Endothelial cell of umbilical vein (primary cell): ENCODE measurements around the gene CLPTM1L. TPM values are rescaled to one million over a fixed set of nuclear protein-coding genes. Genes with fewer than 3 reads are reported as not detected.

Experiments used
- BruUV-seq: library from RNA; stranded (reverse); fragments of 400-500 nt; replicated peaks from 2 replicates; lab custom pipeline; 2021; lab: Mats Ljungman, UMichigan
- CTCF ChIA-PET: fragments of 300-600, 350-600 bp; sonication (Branson Sonifier 250); formaldehyde crosslinking; loops from one replicate; lab custom pipeline; 2021; ENCODE audit warnings: antibody characterized with exemption, inconsistent platforms; lab: Charles Lee
- POLR2A ChIA-PET: fragments of 300-600, 350-600 bp; sonication (Branson Sonifier 250); formaldehyde crosslinking; loops from one replicate; lab custom pipeline; 2021; ENCODE audit warnings: antibody characterized with exemption, inconsistent platforms; lab: Charles Lee
- DNase-seq: peaks from one replicate; pipeline ENCODE4 v3.0.0-alpha.2; 2011; ENCODE audit warnings: low read depth, low spot score
- FAIRE-seq: peaks from 2 replicates; lab custom pipeline; 2011; peaks lifted over from hg19 to GRCh38; lab: Jason Lieb, UNC
- H2AFZ ChIP-seq: 2 replicates; pipeline ENCODE4 v1.6.0; 2012; ENCODE audit warnings: low read depth, low read length, control low read depth, inconsistent platforms
- H3K27ac ChIP-seq: 2 replicates; pipeline ENCODE4 v1.5.1; 2011; ENCODE audit warnings: low read depth, mild to moderate bottlenecking, control low read depth, low read length, moderate library complexity; ENCODE audit not compliant: insufficient read depth
- H3K27me3 ChIP-seq, 2 experiments: 2 replicates each; pipeline versions ENCODE4 v1.6.0 to v1.6.1; 2011; ENCODE audit warnings: low read length in 2 of 2, mixed read lengths in 1 of 2; ENCODE audit not compliant: control insufficient read depth in 2 of 2, insufficient read depth in 2 of 2
- H3K36me3 ChIP-seq, 2 experiments: 2 replicates in 1 of 2; 3 replicates in 1 of 2; pipeline ENCODE4 v1.5.1; 2011; ENCODE audit warnings: low read length in 2 of 2, mild to moderate bottlenecking in 1 of 2, moderate library complexity in 1 of 2; ENCODE audit not compliant: control insufficient read depth in 2 of 2, insufficient read depth in 2 of 2; ENCODE audit errors: extremely low read depth in 1 of 2
- H3K4me1 ChIP-seq: 3 replicates; pipeline ENCODE4 v1.5.1; 2011; ENCODE audit warnings: mild to moderate bottlenecking, low read length; ENCODE audit not compliant: control insufficient read depth, insufficient read depth; ENCODE audit errors: extremely low read depth
- H3K4me2 ChIP-seq: 2 replicates; pipeline ENCODE4 v1.6.1; 2011; ENCODE audit warnings: low read length, control low read depth, mixed read lengths; ENCODE audit not compliant: insufficient read depth
- H3K4me3 ChIP-seq, 3 experiments: fragments of 200-600 bp in 1 of 3; sonication (generic), shearing (Covaris generic) in 1 of 3; replicated peaks in 1 of 3; 2 replicates each; pipeline ENCODE4 v1.5.1; 2011 to 2016; ENCODE audit warnings: control low read depth in 3 of 3, low read length in 3 of 3, mild to moderate bottlenecking in 2 of 3, inconsistent platforms in 1 of 3, low read depth in 1 of 3, moderate library complexity in 1 of 3; ENCODE audit not compliant: insufficient read depth in 1 of 3
- H3K79me2 ChIP-seq: 2 replicates; pipeline ENCODE4 v1.6.0; 2012; ENCODE audit warnings: low read length, inconsistent platforms; ENCODE audit not compliant: control insufficient read depth, insufficient read depth
- H3K9ac ChIP-seq: replicated peaks from 2 replicates; pipeline ENCODE3; 2011; ENCODE audit warnings: low read length, control low read depth; ENCODE audit not compliant: insufficient read depth; ENCODE audit errors: extremely low read depth
- H3K9me1 ChIP-seq: replicated peaks from 3 replicates; pipeline ENCODE4 v1.6.0; 2011; ENCODE audit warnings: mild to moderate bottlenecking, low read length; ENCODE audit not compliant: control insufficient read depth, insufficient read depth; ENCODE audit errors: extremely low read depth
- H3K9me3 ChIP-seq: replicated peaks from 2 replicates; pipeline ENCODE4 v1.5.1; 2012; ENCODE audit warnings: low read length, inconsistent platforms; ENCODE audit not compliant: control insufficient read depth, insufficient read depth
- H4K20me1 ChIP-seq: replicated peaks from 2 replicates; pipeline ENCODE3; 2011; ENCODE audit warnings: mild to moderate bottlenecking, low read length; ENCODE audit not compliant: control insufficient read depth, insufficient read depth; ENCODE audit errors: extremely low read depth
- CTCF ChIP-seq, 2 donors: IDR thresholded peaks; 1 replicate in 1 of 2; 2 replicates in 1 of 2; pipeline ENCODE4 v1.5.1; 2011; ENCODE audit warnings: low read length in 2 of 2, mild to moderate bottlenecking in 2 of 2, moderate library complexity in 2 of 2, control low read depth in 1 of 2, inconsistent platforms in 1 of 2, low read depth in 1 of 2; ENCODE audit not compliant: insufficient read depth in 1 of 2; ENCODE audit errors: extremely low read depth in 1 of 2
- EZH2 ChIP-seq: IDR thresholded peaks from 2 replicates; pipeline ENCODE4 v1.6.1; 2012; ENCODE audit warnings: borderline replicate concordance, low read depth, mild to moderate bottlenecking, moderate library complexity, low read length, inconsistent platforms; ENCODE audit not compliant: severe bottlenecking
- FOS ChIP-seq: IDR thresholded peaks from 2 replicates; pipeline ENCODE4 v1.6.1; 2011; ENCODE audit warnings: mild to moderate bottlenecking, low read length, moderate library complexity, borderline replicate concordance; ENCODE audit not compliant: insufficient read depth
- GATA2 ChIP-seq: IDR thresholded peaks from 2 replicates; pipeline ENCODE4 v1.7.0; 2011; ENCODE audit warnings: low read depth, mild to moderate bottlenecking, moderate library complexity, mixed read lengths, low read length; ENCODE audit not compliant: insufficient read length, insufficient read depth
- JUN ChIP-seq: IDR thresholded peaks from 2 replicates; pipeline ENCODE4 v1.6.1; 2011; ENCODE audit warnings: borderline replicate concordance, low read depth; ENCODE audit not compliant: insufficient read length, insufficient read depth
- MAX ChIP-seq: IDR thresholded peaks from 2 replicates; pipeline ENCODE4 v1.6.1; 2011; ENCODE audit not compliant: insufficient read depth, insufficient read length
- MYC ChIP-seq: IDR thresholded peaks from one replicate; pipeline ENCODE4 v1.6.1; 2011; ENCODE audit warnings: mild to moderate bottlenecking, low read depth, low read length
- POLR2AphosphoS5 ChIP-seq: IDR thresholded peaks from 2 replicates; pipeline ENCODE4 v1.6.1; 2012; ENCODE audit warnings: low read depth, mild to moderate bottlenecking, control low read depth, low read length, moderate library complexity; ENCODE audit not compliant: insufficient read depth
- dilution Hi-C: fragments of 300-500 bp; cut with MboI; formaldehyde crosslinking; loops from one replicate; pipeline ENCODE4 v1.15.0; 2019; ENCODE audit warnings: low sequenced_read_pairs; ENCODE audit not compliant: extremely low pct_ligation_motif_present
- intact Hi-C: fragments of 100-400 bp; cut with micrococcal nuclease; formaldehyde crosslinking; loops from one replicate; pipeline ENCODE4 v1.10.0; 2022
- polyA plus RNA-seq, 4 experiments: library from polyadenylated mRNA; depleted of rRNA in 3 of 4; stranded (reverse) in 3 of 4; unstranded in 1 of 4; fragments of >200 nt; gene quantifications; 2 replicates each; pipeline versions ENCODE4 v1.2.1 to v1.2.3, GENCODE V29; 2011 to 2012; ENCODE audit warnings: missing spikeins in 1 of 4
- total RNA-seq: library from RNA; stranded (reverse); gene quantifications from 2 replicates; pipeline ENCODE4 v1.2.3, GENCODE V29; 2021

The CLPTM1L gene
- total and polyA plus RNA-seq, 2 donors (not counting 3 experiments of a cell fraction or from before 2014, with no cell fraction given), result 116 to 191 TPM

- DNase-seq (no peak), FAIRE-seq (no peak)
- no peak overlapping the region for H3K27ac ChIP-seq
- no peaks in the 10 kb centered on the region for H3K79me2 ChIP-seq
- H4K20me1 ChIP-seq, result no peaks in the 10 kb centered on the region
- H3K9me1 ChIP-seq, result no peaks in the 10 kb centered on the region
- H3K36me3 ChIP-seq, result no peaks in the 10 kb centered on the region
- no peak overlapping the region for H3K9ac ChIP-seq
- ChIA-PET CTCF (no interaction called here), POLR2A (no interaction called here)
- BruUV-seq, result no TSS peak
- no peaks in the 10 kb centered on the region for H3K4me1 ChIP-seq
- H3K9me3 ChIP-seq, result no peaks in the 10 kb centered on the region
- no peak overlapping the region for H2AFZ ChIP-seq
- TF ChIP-seq GATA2, result no peak
- no peak for TF ChIP-seq JUN
- TF ChIP-seq POLR2AphosphoS5, result no peak
- no peak for TF ChIP-seq CTCF (IDR thresholded peaks at IDR 0.05; ENCODE audit: extremely low read depth in 1 of 2, insufficient read depth in 1 of 2, low read depth in 1 of 2, low read length in 2 of 2)
- intact Hi-C loops, result no loop called here
- H3K4me3 ChIP-seq, result no peak overlapping the region
- no peak overlapping the region for H3K4me2 ChIP-seq
- dilution Hi-C loops, result no loop called here
- H3K27me3 ChIP-seq, result no peaks in the 10 kb centered on the region
Measured at GRCh38 chr5:1273745-1274144, 71.2 kb downstream of the CLPTM1L start.

- TF ChIP-seq FOS, result no peak
- TF ChIP-seq MAX, result no peak
- no peak for TF ChIP-seq MYC
- TF ChIP-seq GATA2, result no peak
- no peak for TF ChIP-seq EZH2
- Histone ChIP-seq H4K20me1 (no peaks in the 10 kb centered on the region), H3K9me3 (no peaks in the 10 kb centered on the region), H3K27ac (no peak overlapping the region), H3K4me1 (no peaks in the 10 kb centered on the region), H3K4me2 (no peak overlapping the region), H3K36me3 (no peaks in the 10 kb centered on the region), H3K4me3 (no peak overlapping the region), H3K9ac (no peak overlapping the region), H2AFZ (no peak overlapping the region), H3K27me3 (no peaks in the 10 kb centered on the region), H3K79me2 (no peaks in the 10 kb centered on the region), H3K9me1 (no peaks in the 10 kb centered on the region)
- DNase-seq, result no peak
- no TSS peak for BruUV-seq
- ChIA-PET POLR2A (no interaction called here), CTCF (no interaction called here)
- no peak for FAIRE-seq
- dilution Hi-C loops, result no loop called here
- intact Hi-C loops, result no loop called here
Measured at GRCh38 chr5:1272201-1272600, 72.7 kb downstream of the CLPTM1L start.
